K562 (cell line): ENCODE data around the gene DLGAP1. TPM values are rescaled to one million over a fixed set of nuclear protein-coding genes. Genes with fewer than 3 reads are reported as not detected.

ENCODE experiments used
- ADNP ChIP-seq: fragments of 200-800 bp; sonication (Bioruptor generic); IDR thresholded peaks from 2 replicates; pipeline ENCODE4 v1.6.1; 2016; ENCODE audit warnings: missing genetic modification characterization, missing compliant biosample characterization
- ATF7 ChIP-seq: fragments of 450-650 bp; IDR thresholded peaks from 2 replicates; pipeline ENCODE4 v1.7.1; 2014; ENCODE audit warnings: mild to moderate bottlenecking, moderate library complexity
- BACH1 ChIP-seq: fragments of 200-800 bp; sonication (Bioruptor generic); IDR thresholded peaks from 2 replicates; pipeline ENCODE4 v1.6.1; 2016; ENCODE audit warnings: missing genetic modification characterization, missing compliant biosample characterization
- BCOR ChIP-seq: fragments of 450-650 bp; IDR thresholded peaks from 2 replicates; pipeline ENCODE4 v1.6.1; 2016
- BRF1 ChIP-seq: IDR thresholded peaks from 3 replicates; pipeline ENCODE4 v1.6.1; 2011; ENCODE audit warnings: borderline replicate concordance, mild to moderate bottlenecking; ENCODE audit not compliant: insufficient read length; ENCODE audit errors: extremely low read depth
- E2F5 ChIP-seq: sonication (generic); formaldehyde crosslinking; IDR thresholded peaks from 2 replicates; pipeline ENCODE4 v1.8.0; 2022; ENCODE audit warnings: mild to moderate bottlenecking, missing genetic modification reagents
- ETV1 ChIP-seq: fragments of 450-650 bp; conservative IDR thresholded peaks from 2 replicates; pipeline ENCODE4 v1.6.1; 2016; ENCODE audit warnings: missing genetic modification characterization, control low read depth, low read depth, missing compliant biosample characterization
- EZH2 ChIP-seq: IDR thresholded peaks from 2 replicates; pipeline ENCODE4 v1.6.1; 2012; ENCODE audit warnings: low read depth, mild to moderate bottlenecking, inconsistent platforms, low read length, borderline replicate concordance
- FOS ChIP-seq: IDR thresholded peaks from 3 replicates; pipeline ENCODE4 v1.6.1; 2011; ENCODE audit not compliant: insufficient read length; ENCODE audit errors: extremely low read depth
- HDAC2 ChIP-seq: fragments of 450-650 bp; IDR thresholded peaks from 2 replicates; pipeline ENCODE4 v1.6.1; 2016; ENCODE audit warnings: mild to moderate bottlenecking
- HNRNPUL1 ChIP-seq: fragments of 200-400 bp; formaldehyde crosslinking; IDR thresholded peaks from 2 replicates; pipeline ENCODE4 v1.6.1; 2017; ENCODE audit warnings: low read length
- JUN ChIP-seq, 2 experiments: sonication (generic) in 1 of 2; formaldehyde crosslinking in 1 of 2; IDR thresholded peaks; 2 replicates each; pipeline versions ENCODE4 v1.6.1 to v1.8.0; 2012 to 2022; ENCODE audit warnings: borderline replicate concordance in 2 of 2, mild to moderate bottlenecking in 2 of 2, improper control_type of control experiment in 1 of 2, low read depth in 1 of 2, low read length in 1 of 2, missing genetic modification reagents in 1 of 2
- KDM1A ChIP-seq, 2 experiments: fragments of 450-650 bp; IDR thresholded peaks; 2 replicates each; pipeline ENCODE4 v1.6.1; 2016; ENCODE audit warnings: mild to moderate bottlenecking in 2 of 2
- MAFF ChIP-seq: IDR thresholded peaks from 2 replicates; pipeline ENCODE4 v1.6.1; 2012; ENCODE audit warnings: low read length, improper control_type of control experiment
- MAFG ChIP-seq: fragments of 450-650 bp; conservative IDR thresholded peaks from 2 replicates; pipeline ENCODE4 v1.6.1; 2016; ENCODE audit warnings: missing genetic modification characterization, missing compliant biosample characterization
- MECOM ChIP-seq: fragments of 250-450 bp; sonication (Bioruptor Pico); IDR thresholded peaks from 2 replicates; pipeline ENCODE4 v1.8.0; 2022; ENCODE audit warnings: inconsistent platforms
- RB1 ChIP-seq: fragments of 450-650 bp; IDR thresholded peaks from 2 replicates; pipeline ENCODE4 v1.6.1; 2017; ENCODE audit warnings: low read depth, mild to moderate bottlenecking
- SMAD3 ChIP-seq: fragments of 450-650 bp; formaldehyde crosslinking; conservative IDR thresholded peaks from 2 replicates; pipeline ENCODE4 v1.4.0; 2020; ENCODE audit warnings: mild to moderate bottlenecking
- SP1 ChIP-seq: sonication (generic); formaldehyde crosslinking; IDR thresholded peaks from 2 replicates; pipeline ENCODE4 v1.8.1; 2022; ENCODE audit warnings: mild to moderate bottlenecking, missing genetic modification reagents
- STAT5A ChIP-seq: IDR thresholded peaks from 2 replicates; pipeline ENCODE4 v1.6.1; 2012; ENCODE audit warnings: low read length, inconsistent platforms, borderline replicate concordance
- TEAD1 ChIP-seq, 2 experiments: fragments of 450-650 bp in 1 of 2; sonication (generic) in 1 of 2; formaldehyde crosslinking; IDR thresholded peaks; 2 replicates each; pipeline versions ENCODE4 v1.4.0 to v1.8.0; 2020 to 2022; ENCODE audit warnings: mild to moderate bottlenecking in 2 of 2, missing genetic modification reagents in 1 of 2
- ZNF354B ChIP-seq: fragments of 250-450 bp; sonication (Bioruptor Pico); IDR thresholded peaks from 2 replicates; pipeline ENCODE4 v1.4.0; 2020
- polyA plus RNA-seq, 8 experiments: library from polyadenylated mRNA; depleted of rRNA in 4 of 8; stranded (reverse) in 5 of 8; unstranded in 3 of 8; fragments of >200 nt; fragmentation: Nextera tagmentation in 2 of 8; fragmentation: Illumina TruSeq in 1 of 8; extraction: Ambion mirVana in 2 of 8; extraction: Trizol in 1 of 8; gene quantifications; 2 replicates each; pipeline versions ENCODE4 v1.2.1 to v1.2.3, GENCODE V29; 2011 to 2014; ENCODE audit warnings: inconsistent platforms in 1 of 8, missing spikeins in 1 of 8
- total RNA-seq, 7 experiments: library from RNA; depleted of rRNA in 6 of 7; stranded (reverse); fragments of >200 nt in 6 of 7; fragmentation: Illumina TruSeq in 2 of 7; extraction: Trizol in 2 of 7; gene quantifications; 2 replicates each; pipeline versions ENCODE4 v1.2.1 to v1.2.3, GENCODE V29; 2011 to 2021; ENCODE audit warnings: low replicate concordance in 1 of 7
- TF ChIP-seq, protein P1 (sequence below): sonication (generic); IDR thresholded peaks from 2 replicates; pipeline ENCODE4 v1.6.1; 2016
- TF ChIP-seq, protein P2 (sequence below), 2 experiments: fragments of 200-800 bp in 1 of 2; sonication (Bioruptor generic) in 1 of 2; sonication (generic) in 1 of 2; formaldehyde crosslinking in 1 of 2; IDR thresholded peaks in 1 of 2; conservative IDR thresholded peaks in 1 of 2; 2 replicates each; pipeline versions ENCODE4 v1.5.0 to v1.6.1; 2016 to 2020; ENCODE audit warnings: missing compliant biosample characterization in 1 of 2, missing genetic modification characterization in 1 of 2, missing genetic modification reagents in 1 of 2
- TF ChIP-seq, protein P3 (sequence below): fragments of 450-650 bp; IDR thresholded peaks from 2 replicates; pipeline ENCODE4 v1.6.1; 2016; ENCODE audit warnings: mild to moderate bottlenecking

Gene DLGAP1
- total and polyA plus RNA-seq, 9 of the 15 experiments (the other 6 are each of a cell fraction or from before 2014, with no cell fraction given): 0.04 to 0.22 (median 0.08) TPM

DNA sequence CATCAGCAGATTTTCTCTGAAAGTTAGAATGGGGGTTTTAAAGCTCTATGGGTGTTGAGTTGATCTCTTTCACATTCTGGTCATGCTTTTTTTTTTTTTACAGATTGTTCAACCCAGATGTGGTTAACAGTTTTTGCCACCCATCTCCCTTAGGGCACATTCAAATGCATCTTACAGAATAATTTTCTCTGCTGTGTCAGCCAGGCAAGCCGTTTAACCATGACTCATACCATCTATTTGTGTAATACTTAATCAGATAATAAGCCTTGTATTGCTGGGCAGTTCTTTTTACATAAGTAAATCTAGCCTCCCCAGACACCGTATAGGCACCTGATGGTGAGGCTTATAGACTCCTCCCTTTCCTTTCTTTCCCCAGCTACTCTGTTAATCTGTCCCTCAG is 943.1 kb downstream of the DLGAP1 start (continued):
- TF ChIP-seq, protein P1, sequence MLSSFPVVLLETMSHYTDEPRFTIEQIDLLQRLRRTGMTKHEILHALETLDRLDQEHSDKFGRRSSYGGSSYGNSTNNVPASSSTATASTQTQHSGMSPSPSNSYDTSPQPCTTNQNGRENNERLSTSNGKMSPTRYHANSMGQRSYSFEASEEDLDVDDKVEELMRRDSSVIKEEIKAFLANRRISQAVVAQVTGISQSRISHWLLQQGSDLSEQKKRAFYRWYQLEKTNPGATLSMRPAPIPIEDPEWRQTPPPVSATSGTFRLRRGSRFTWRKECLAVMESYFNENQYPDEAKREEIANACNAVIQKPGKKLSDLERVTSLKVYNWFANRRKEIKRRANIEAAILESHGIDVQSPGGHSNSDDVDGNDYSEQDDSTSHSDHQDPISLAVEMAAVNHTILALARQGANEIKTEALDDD: peak; percentile 80
- no peak for TF ChIP-seq SP1 (CRISPR knock-in tag)
- TF ChIP-seq MAFG (tag): peak; percentile 60
- no peak for TF ChIP-seq TEAD1 (CRISPR knock-in tag; IDR thresholded peaks at IDR 0.05)
- TF ChIP-seq, protein P2, sequence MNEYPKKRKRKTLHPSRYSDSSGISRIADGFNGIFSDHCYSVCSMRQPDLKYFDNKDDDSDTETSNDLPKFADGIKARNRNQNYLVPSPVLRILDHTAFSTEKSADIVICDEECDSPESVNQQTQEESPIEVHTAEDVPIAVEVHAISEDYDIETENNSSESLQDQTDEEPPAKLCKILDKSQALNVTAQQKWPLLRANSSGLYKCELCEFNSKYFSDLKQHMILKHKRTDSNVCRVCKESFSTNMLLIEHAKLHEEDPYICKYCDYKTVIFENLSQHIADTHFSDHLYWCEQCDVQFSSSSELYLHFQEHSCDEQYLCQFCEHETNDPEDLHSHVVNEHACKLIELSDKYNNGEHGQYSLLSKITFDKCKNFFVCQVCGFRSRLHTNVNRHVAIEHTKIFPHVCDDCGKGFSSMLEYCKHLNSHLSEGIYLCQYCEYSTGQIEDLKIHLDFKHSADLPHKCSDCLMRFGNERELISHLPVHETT (CRISPR knock-in tag; conservative IDR thresholded peaks at IDR 0.05 in 1 of 2, IDR thresholded peaks at IDR 0.05 in 1 of 2): 0 out of 4 replicates have a peak, but pooled peaks of 1 of the 2 experiments have one; percentile 20
- no peak for TF ChIP-seq HNRNPUL1
- no peak for TF ChIP-seq EZH2
- TF ChIP-seq BCOR: 0 out of 2 replicates have a peak, but pooled peaks have one; percentile 24
- peak; percentile 76; the same call in 1 of the 2 replicates for TF ChIP-seq BACH1 (tag)
- TF ChIP-seq JUN (IDR thresholded peaks at IDR 0.05; ENCODE audit: borderline replicate concordance, low read depth, low read length): peak; percentile 80
- TF ChIP-seq JUN (CRISPR knock-in tag; IDR thresholded peaks at IDR 0.05; ENCODE audit: borderline replicate concordance): no peak
- no peak for TF ChIP-seq ZNF354B (CRISPR knock-in tag)
- TF ChIP-seq KDM1A (IDR thresholded peaks at IDR 0.05): peak; percentile 73 to 78; a peak in 3 of 4 replicates
- TF ChIP-seq MECOM (CRISPR knock-in tag): no peak
- 0 out of 2 replicates have a peak, but pooled peaks have one; percentile 6 for TF ChIP-seq ETV1 (tag)
- peak; percentile 67; the same call in 1 of the 2 replicates for TF ChIP-seq ATF7
- peak; percentile 35; the same call in 1 of the 2 replicates for TF ChIP-seq MAFF
- peak; percentile 66; the same call in 1 of the 2 replicates for TF ChIP-seq ADNP (tag)
- TF ChIP-seq RB1: no peak
- peak; percentile 27; the same call in 1 of the 2 replicates for TF ChIP-seq HDAC2
- TF ChIP-seq E2F5 (CRISPR knock-in tag): no peak
- TF ChIP-seq FOS: peak; percentile 60
- TF ChIP-seq, protein P3, sequence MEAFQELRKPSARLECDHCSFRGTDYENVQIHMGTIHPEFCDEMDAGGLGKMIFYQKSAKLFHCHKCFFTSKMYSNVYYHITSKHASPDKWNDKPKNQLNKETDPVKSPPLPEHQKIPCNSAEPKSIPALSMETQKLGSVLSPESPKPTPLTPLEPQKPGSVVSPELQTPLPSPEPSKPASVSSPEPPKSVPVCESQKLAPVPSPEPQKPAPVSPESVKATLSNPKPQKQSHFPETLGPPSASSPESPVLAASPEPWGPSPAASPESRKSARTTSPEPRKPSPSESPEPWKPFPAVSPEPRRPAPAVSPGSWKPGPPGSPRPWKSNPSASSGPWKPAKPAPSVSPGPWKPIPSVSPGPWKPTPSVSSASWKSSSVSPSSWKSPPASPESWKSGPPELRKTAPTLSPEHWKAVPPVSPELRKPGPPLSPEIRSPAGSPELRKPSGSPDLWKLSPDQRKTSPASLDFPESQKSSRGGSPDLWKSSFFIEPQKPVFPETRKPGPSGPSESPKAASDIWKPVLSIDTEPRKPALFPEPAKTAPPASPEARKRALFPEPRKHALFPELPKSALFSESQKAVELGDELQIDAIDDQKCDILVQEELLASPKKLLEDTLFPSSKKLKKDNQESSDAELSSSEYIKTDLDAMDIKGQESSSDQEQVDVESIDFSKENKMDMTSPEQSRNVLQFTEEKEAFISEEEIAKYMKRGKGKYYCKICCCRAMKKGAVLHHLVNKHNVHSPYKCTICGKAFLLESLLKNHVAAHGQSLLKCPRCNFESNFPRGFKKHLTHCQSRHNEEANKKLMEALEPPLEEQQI: peak; percentile 57; the same call in 1 of the 2 replicates
- 0 out of 2 replicates have a peak, but pooled peaks have one; percentile 15 for TF ChIP-seq STAT5A
- TF ChIP-seq SMAD3 (CRISPR knock-in tag): no peak
- TF ChIP-seq BRF1: no peak
